ENCODE results near the gene HECA. TPM values are rescaled to one million over a fixed set of nuclear protein-coding genes. Genes with fewer than 3 reads are reported as not detected.

Gene HECA
- total and polyA plus RNA-seq, 2 experiments from 2014 or later: 2.4 to 8.1 TPM

- peaks cover 7% of the 10 kb centered on the region for H3K4me1 Mint-ChIP-seq
- H3K4me3 Mint-ChIP-seq: no peak overlapping the region
- DNase-seq (ENCODE audit: low spot score): no peak
- Histone ChIP-seq H3K9me2 (ENCODE audit: insufficient read depth) (no peaks in the 10 kb centered on the region), H3K4me2 (no peak overlapping the region), H3K36me3 (ENCODE audit: insufficient read depth) (no peaks in the 10 kb centered on the region), H4K20me1 (replicated peaks; ENCODE audit: insufficient read depth) (no peaks in the 10 kb centered on the region), H3K79me2 (replicated peaks; ENCODE audit: insufficient read depth) (no peaks in the 10 kb centered on the region; the same call in 1 of the 2 replicates), H3F3A (replicated peaks; ENCODE audit: low read depth) (no peaks in the 10 kb centered on the region), H2AFZ (no peak overlapping the region), H3K4me3 (no peak overlapping the region), H3K27ac (ENCODE audit: low read depth) (no peak overlapping the region), H3K27me3 (ENCODE audit: insufficient read depth) (no peaks in the 10 kb centered on the region), H3K4me1 (ENCODE audit: insufficient read depth) (peaks cover 5% of the 10 kb centered on the region)
- H3K27me3 Mint-ChIP-seq (ENCODE audit: insufficient read depth, low read depth, poor library complexity): peaks cover 2% of the 10 kb centered on the region
- no peaks in the 10 kb centered on the region for H3K36me3 Mint-ChIP-seq (ENCODE audit: low read depth)
- no peak overlapping the region for H3K27ac Mint-ChIP-seq
- TF ChIP-seq CTCF (conservative IDR thresholded peaks at IDR 0.05; ENCODE audit: low read depth in 2 of 2): peak; percentile 20 to 31; a peak in 1 of 4 replicates
- TF ChIP-seq ETS1 (IDR thresholded peaks at IDR 0.05): no peak
- peak; percentile 59 for ATAC-seq
- no peaks in the 10 kb centered on the region for H3K9me3 Mint-ChIP-seq
These were observed 38.3 kb downstream of the HECA start for GRCh38 chr6:139173172-139173571.

GRCh38 chr6:139173822-139174221 is 38.9 kb downstream of the HECA start:
- no peak overlapping the region for H3K4me3 Mint-ChIP-seq
- no peaks in the 10 kb centered on the region for H3K9me2 ChIP-seq (ENCODE audit: insufficient read depth)
- H3K4me2 ChIP-seq: no peak overlapping the region
- no peak overlapping the region for H2AFZ ChIP-seq
- H3K9me3 Mint-ChIP-seq: no peaks in the 10 kb centered on the region
- no peaks in the 10 kb centered on the region for H3F3A ChIP-seq (replicated peaks; ENCODE audit: low read depth)
- no peaks in the 10 kb centered on the region for H4K20me1 ChIP-seq (replicated peaks; ENCODE audit: insufficient read depth)
- peaks cover 5% of the 10 kb centered on the region for H3K4me1 ChIP-seq (ENCODE audit: insufficient read depth)
- ATAC-seq (no peak), DNase-seq (ENCODE audit: low spot score) (no peak)
- H3K79me2 ChIP-seq (replicated peaks; ENCODE audit: insufficient read depth): no peaks in the 10 kb centered on the region; the same call in 1 of the 2 replicates
- H3K27ac Mint-ChIP-seq: no peak overlapping the region
- no peaks in the 10 kb centered on the region for H3K27me3 ChIP-seq (ENCODE audit: insufficient read depth)
- TF ChIP-seq ZNF462 (CRISPR knock-in tag; IDR thresholded peaks at IDR 0.05) (no peak), ZNF331 (CRISPR knock-in tag; IDR thresholded peaks at IDR 0.05; ENCODE audit: low read depth) (no peak), EZH2phosphoT487 (IDR thresholded peaks at IDR 0.05; ENCODE audit: unreplicated experiment) (no peak), CTCF (conservative IDR thresholded peaks at IDR 0.05; ENCODE audit: low read depth in 2 of 2) (no peak), NANOG (IDR thresholded peaks at IDR 0.05; ENCODE audit: borderline replicate concordance) (no peak)
- H3K36me3 Mint-ChIP-seq (ENCODE audit: low read depth): no peaks in the 10 kb centered on the region
- H3K27me3 Mint-ChIP-seq (ENCODE audit: insufficient read depth, low read depth, poor library complexity): peaks cover 2% of the 10 kb centered on the region
- H3K4me3 ChIP-seq: no peak overlapping the region
- H3K4me1 Mint-ChIP-seq: peaks cover 7% of the 10 kb centered on the region
- H3K27ac ChIP-seq (ENCODE audit: low read depth): no peak overlapping the region
- no peaks in the 10 kb centered on the region for H3K36me3 ChIP-seq (ENCODE audit: insufficient read depth)

Data from GM23338 (cell line).